Activated T-cell treated with anti-CD3 and anti-CD28 coated beads for 48 hours (primary cell): Measurements from ENCODE around the gene KCNJ3.
"Not testable (repeated sequence)": the region's sequence is repeated elsewhere in the genome, so short reads cannot be mapped to it uniquely, and the experiment has no call there.

ENCODE experiments used
- DNase-seq: peaks from one replicate; pipeline ENCODE4 v3.0.0-alpha.2; 2020; ENCODE audit warnings: low read depth

The KCNJ3 gene

DNA sequence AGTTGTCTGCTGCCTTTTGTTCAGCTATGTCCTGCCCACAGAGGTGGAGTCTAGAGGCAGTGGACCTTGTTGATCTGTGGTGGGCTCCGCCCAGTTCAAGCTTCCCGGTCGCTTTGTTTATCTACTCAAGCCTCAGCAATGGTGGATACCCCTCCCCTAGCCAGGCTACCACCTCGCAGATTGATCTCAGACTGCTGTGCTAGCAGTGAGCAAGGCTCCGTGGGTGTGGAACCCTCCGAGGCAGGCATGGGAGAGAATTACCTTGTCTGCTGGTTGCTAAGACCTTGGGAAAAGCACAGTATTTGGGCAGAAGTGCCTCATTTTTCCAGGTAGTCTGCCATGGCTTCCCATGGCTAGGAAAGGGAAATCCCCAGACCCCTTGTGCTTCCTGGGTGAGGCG lies 146.0 kb downstream of the KCNJ3 start:
- no peak for DNase-seq

DNA sequence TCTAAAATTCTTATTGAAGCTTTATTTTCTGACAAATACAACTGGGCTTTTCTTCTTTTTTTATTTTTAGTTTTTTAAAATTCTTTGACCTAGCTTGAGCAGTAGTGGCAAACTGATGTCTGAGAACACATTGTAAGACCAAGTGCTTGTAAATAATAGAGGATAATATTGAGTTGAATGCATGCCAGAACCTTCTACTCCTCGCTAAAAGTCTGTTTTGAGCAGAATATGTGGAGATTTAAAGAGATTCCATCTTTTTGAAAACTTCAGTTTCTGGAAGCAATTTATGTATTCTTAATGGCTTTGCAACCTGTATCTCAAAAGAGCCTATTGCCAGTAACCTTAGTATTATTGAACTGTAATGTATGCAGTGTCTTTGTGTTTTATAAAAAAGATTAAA lies 148.3 kb downstream of the KCNJ3 start:
- DNase-seq = no peak

DNA sequence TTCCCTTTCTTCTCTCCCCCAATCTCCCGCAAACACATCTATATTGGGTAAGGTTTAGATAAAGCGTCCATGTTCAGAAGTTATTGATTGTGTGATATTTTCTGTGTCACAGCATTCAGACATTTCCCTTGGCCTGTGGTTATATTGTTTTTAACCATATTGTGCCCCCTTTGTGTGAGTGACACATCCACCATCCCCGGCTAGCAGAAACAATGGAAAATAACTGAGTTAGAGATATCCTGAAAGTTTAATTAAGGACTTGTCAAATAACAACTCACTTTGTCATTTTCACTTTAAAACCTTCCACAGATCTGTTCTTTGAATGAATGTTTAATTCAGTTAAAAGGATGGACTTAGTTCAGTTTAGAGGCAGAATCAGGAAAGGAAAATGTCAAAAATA lies 151.0 kb downstream of the KCNJ3 start:
- DNase-seq = no peak

DNA sequence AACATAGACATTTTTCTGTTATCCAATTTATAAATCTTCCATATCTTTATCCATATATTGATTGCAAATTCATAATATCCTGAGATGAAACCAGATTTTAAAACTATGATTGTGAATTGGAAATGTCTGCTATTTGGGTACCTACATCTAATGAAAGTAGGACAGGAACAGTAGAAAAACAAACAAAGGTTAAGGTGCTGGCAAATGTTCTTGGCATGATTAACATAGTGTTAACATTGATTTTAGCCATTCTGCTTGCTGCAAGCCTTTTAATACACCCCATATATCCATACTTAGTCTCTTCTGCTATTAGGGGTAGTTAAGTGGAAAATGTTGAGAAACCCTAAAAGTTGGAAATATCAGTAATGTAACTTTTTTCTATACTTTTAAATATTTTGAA lies 152.0 kb downstream of the KCNJ3 start:
- no peak for DNase-seq

DNA sequence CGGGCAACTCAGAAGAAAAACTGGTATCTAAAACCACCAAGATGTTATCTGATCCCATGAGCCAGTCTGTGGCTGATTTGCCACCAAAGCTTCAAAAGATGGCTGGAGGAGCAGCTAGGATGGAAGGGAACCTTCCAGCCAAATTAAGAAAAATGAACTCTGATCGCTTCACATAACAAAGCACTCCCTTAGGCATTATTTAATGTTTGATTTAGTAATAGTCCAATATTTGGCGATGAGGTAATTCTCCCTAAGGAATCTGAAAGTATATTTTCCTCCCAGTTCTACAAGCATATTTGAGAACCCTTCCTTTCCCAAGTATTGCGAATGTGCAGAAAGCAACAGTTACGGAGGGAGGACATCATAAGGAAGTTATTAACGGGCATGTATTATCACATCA lies 156.6 kb downstream of the KCNJ3 start:
- no peak for DNase-seq

DNA sequence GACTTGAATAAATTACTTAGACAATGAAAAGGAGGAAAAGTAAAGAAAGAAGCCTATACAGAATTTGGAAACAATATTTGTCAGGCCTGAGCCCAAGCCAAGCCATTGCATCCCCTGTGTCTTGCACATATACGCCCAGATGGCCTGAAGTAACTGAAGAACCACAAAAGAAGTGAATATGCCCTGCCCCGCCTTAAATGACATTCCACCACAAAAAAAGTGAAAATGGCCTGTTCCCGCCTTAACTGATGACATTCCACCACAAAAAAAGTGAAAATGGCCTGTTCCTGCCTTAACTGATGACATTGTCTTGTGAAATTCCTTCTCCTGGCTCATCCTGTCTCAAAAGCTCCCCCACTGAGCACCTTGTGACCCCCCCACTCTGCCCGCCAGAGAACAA lies 168.7 kb downstream of the KCNJ3 start:
- not testable (repeated sequence) for DNase-seq

DNA sequence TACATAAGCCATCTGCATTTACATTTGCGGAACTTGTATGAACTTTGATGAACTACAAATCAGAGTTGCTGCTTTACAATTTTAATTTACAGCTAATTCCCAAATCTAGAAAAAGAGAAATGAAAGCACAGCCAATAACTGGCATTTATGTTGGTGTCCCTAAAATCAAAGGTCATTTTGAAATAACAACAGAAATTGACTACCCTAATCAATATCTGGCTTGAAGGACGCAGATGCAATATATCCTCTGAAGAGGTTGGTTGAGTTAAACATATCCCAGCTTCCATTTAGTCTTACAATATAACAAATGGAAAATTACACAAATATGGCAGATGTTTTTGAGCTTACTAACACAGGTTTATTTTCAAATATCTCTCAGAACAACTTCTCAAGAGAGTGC lies 177.5 kb downstream of the KCNJ3 start:
- DNase-seq = no peak

DNA sequence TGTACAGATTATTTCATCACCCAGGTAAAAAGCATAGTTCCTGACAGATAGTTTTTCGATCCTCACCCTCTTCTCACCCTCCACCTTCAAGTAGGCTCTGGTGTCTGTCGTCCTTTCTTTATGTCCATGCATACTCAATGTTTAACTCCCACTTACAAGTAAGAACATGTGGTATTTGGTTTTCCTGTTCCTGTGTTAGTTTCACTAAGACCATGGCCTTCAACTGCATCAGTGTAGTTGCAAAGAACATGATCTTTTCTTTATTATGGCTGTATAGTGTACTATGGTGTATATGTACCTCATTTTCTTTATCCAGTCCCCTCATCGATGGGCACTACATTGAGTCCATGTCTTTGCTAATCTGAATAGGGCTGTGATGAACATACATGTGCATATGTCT lies 184.2 kb downstream of the KCNJ3 start:
- DNase-seq = no peak

DNA sequence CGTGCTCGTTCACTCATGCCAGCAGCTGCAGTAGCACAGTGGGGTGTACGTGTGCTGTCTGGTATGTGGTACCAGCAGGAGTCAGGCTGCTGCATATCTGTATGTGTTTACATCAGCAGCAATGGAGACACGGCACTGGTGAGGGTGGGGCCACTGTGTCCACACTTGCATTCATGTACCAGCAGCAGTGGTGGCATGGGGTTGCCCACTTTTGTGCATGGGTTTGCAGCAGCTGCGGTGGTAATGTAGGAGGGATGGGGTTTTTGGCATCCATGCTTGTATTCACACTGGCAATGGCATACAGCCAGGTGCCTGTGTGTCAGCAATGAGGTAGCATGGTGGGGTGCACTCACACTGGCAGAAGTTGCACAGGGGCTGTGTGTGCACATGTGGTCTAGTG lies 187.8 kb downstream of the KCNJ3 start:
- DNase-seq = no peak

DNA sequence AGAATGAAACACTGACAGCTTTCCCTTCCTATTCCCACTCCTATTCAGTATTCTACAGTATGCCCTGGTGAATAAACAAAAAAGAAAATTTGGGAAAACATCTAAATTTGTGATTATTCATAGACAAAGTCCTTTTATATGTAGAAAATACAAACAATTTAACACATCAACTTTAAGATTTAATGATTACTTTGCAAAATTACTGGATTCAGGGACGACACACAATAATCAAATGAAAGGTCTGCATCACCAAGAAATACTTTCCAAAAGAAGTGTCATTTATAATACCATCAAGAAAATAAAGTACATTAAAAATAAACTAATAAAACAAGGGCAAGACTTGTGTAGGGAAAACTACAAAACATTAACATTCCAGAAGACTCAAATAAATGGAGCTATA lies 199.8 kb downstream of the KCNJ3 start:
- DNase-seq = no peak

DNA sequence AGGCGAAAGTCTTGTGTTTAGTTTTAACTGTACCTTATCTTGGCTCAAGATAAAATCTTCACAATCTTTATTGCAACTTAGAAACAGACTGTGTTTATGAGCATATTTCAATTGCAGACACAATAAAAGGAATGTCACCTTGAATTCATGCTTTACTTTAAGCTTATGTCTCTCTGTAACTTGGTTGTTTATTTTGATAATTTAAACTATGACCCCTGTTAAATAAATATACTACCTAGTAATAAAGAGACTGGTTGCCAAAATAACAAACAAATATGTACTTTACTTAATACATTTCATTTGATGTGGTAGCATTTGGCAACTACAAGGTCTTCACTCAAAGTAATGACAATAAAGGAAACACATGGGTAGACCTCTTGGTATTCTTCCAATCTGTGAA lies 202.6 kb downstream of the KCNJ3 start:
- no peak for DNase-seq
